Measurements from ENCODE around the gene AARS2. TPM values are rescaled to one million over a fixed set of nuclear protein-coding genes. Genes with fewer than 3 reads are reported as not detected.

AARS2 gene
- total RNA-seq, 4 donors from 2014 or later = 6.1 to 9.4 (median 6.9) TPM

DNA sequence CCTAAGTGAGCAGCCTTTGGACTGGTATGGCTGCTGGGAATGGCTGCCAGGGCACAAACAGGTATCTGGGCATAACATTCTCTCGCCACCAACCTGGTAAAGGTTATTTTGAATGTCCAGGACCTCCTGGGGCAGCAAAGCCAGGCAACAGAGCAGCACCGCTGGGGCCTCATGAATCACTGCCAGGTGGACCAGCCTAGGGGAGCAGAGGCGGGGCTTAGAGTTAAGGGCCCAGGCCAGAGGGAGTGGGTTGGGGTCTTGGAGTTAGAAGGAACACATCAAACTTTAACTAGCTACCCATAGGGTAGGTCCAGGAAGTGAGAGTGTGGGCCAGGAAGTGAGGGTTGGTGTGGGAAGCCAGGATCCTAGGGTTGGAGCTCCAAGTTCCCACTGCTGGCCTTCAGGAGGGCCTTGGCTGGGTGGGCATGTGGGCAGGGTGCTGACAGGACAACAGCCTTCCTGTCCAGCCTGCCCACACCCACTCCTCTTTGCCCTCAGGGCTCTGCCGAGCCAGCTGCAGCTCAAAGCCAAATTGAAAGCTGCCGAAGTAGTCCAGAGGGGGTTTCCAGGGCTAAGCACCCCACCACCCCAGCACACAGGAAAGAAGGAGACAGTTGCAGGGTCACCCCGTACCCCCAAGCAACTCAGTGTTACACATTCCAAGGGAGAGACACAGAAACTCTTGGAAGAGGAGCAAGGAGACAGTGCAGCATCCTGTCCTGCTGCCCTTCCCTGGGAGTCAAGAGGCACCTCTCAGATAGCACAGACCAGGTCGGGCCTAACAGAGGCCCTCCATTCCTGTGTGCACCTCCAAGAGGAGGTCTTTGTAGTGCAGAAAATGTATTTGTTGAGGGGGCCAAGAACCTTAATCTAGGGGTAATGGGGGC, 50.4 kb downstream of the AARS2 start:
- Histone ChIP-seq H3K4me3 (peak overlapping the region in 1 of 2 donors; percentile 87), H3K36me3 (peaks cover 0 to 25% of the 10 kb centered on the region in 2 donors), H3K27me3 (no peaks in the 10 kb centered on the region), H3K4me1 (peaks cover 4 to 42% (median 33%) of the 10 kb centered on the region in 3 donors), H3K9me3 (no peaks in the 10 kb centered on the region), H3K27ac (peak overlapping the region in 1 of 4 donors; percentile 16)
- TF ChIP-seq POLR2A (IDR thresholded peaks at IDR 0.05) (no peak), POLR2AphosphoS5 (IDR thresholded peaks at IDR 0.05) (no peak), EP300 (IDR thresholded peaks at IDR 0.05) (no peak)
- TF ChIP-seq, protein P1, sequence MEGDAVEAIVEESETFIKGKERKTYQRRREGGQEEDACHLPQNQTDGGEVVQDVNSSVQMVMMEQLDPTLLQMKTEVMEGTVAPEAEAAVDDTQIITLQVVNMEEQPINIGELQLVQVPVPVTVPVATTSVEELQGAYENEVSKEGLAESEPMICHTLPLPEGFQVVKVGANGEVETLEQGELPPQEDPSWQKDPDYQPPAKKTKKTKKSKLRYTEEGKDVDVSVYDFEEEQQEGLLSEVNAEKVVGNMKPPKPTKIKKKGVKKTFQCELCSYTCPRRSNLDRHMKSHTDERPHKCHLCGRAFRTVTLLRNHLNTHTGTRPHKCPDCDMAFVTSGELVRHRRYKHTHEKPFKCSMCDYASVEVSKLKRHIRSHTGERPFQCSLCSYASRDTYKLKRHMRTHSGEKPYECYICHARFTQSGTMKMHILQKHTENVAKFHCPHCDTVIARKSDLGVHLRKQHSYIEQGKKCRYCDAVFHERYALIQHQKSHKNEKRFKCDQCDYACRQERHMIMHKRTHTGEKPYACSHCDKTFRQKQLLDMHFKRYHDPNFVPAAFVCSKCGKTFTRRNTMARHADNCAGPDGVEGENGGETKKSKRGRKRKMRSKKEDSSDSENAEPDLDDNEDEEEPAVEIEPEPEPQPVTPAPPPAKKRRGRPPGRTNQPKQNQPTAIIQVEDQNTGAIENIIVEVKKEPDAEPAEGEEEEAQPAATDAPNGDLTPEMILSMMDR (IDR thresholded peaks at IDR 0.05) = no peak
- no peak for ATAC-seq
- 72% methylated on average over 2 of the region's 7 CpGs; no CpG with 5 or more reads in 1 of the 2 donors for WGBS, 2 donors (ENCODE audit: low coverage in 1 of 2)

DNA sequence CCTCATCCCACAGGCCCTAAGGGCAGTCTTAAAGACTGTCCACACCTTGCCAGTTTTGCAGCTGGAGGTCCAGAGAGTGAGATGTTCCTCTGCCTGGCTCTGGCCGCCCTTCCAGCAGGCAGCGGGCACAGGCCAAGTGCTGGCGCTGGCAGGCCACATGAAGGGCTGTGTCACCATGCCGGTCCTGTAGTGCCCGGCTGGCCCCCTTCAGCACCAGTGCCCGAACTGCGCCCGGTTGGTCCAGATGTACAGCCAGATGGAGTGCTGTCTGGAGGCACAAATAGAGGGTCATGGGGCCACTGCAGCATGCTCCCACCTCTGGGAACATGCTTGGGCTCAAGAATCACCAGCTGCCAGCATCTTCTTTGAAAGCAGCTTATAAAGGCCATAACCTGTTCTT, 51.6 kb downstream of the AARS2 start:
- ATAC-seq = no peak
- Histone ChIP-seq H3K36me3 (peaks cover 0 to 25% of the 10 kb centered on the region in 2 donors), H3K4me1 (peaks cover 4 to 48% (median 34%) of the 10 kb centered on the region in 3 donors), H3K9me3 (no peaks in the 10 kb centered on the region), H3K27ac (no peak overlapping the region), H3K27me3 (no peaks in the 10 kb centered on the region), H3K4me3 (no peak overlapping the region)
- TF ChIP-seq, protein P1 (IDR thresholded peaks at IDR 0.05) = no peak
- TF ChIP-seq POLR2A (IDR thresholded peaks at IDR 0.05) (no peak), POLR2AphosphoS5 (IDR thresholded peaks at IDR 0.05) (no peak), EP300 (IDR thresholded peaks at IDR 0.05) (no peak)
- no CpG with 5 or more reads among the region's 8 CpGs for WGBS, 2 donors (ENCODE audit: low coverage in 1 of 2)

DNA sequence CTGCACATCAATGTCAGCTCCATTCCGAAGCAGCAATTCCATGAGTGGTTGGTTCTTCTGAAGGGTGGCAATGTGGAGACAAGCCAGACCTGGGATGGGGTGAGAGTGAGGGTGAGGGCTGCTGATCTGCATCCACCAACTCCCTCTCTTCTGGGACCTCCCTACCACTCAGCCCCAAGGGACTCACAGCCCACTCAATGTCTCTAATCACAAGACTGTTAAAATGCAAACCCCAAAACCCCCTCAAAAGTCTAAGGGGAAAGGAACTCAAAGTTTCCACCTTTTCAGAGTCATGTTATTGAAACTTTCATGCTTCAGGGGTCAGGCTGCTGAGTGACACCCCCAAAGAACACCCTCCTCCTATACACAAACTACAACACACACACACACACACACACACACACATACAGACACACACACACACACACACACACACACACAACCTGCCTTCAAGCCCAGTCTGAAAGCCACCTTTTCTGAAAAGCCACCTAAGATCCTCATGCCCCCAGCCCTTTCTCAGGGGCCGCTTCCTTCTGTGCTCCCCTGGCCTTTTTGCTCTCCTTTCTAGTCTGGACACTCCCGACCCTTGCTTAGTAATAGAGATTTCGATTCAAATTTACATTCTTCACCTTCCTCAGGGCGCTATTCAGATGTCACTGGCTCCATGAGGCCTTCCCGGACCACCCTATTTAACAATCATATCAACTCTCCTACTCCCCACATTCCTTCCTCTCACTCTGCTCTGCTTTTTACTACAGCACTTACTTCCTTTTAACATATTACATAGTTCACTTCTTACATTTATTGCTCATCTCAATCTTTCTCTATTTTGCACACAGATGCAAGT, 52.5 kb downstream of the AARS2 start:
- H3K27me3 ChIP-seq = no peaks in the 10 kb centered on the region
- no peak overlapping the region for H3K27ac ChIP-seq
- no peak overlapping the region for H3K4me3 ChIP-seq
- peaks cover 0 to 29% of the 10 kb centered on the region in 2 donors for H3K36me3 ChIP-seq
- 90% methylated on average over 2 to 5 of the region's 6 CpGs for WGBS, 2 donors (ENCODE audit: low coverage in 1 of 2)
- ATAC-seq = no peak
- H3K4me1 ChIP-seq = peaks cover 4 to 57% (median 41%) of the 10 kb centered on the region in 3 donors
- no peak for TF ChIP-seq POLR2A (IDR thresholded peaks at IDR 0.05)
- TF ChIP-seq POLR2AphosphoS5 (IDR thresholded peaks at IDR 0.05) = no peak
- TF ChIP-seq, protein P1 (IDR thresholded peaks at IDR 0.05) = no peak
- no peak for TF ChIP-seq EP300 (IDR thresholded peaks at IDR 0.05)
- H3K9me3 ChIP-seq = no peaks in the 10 kb centered on the region

DNA sequence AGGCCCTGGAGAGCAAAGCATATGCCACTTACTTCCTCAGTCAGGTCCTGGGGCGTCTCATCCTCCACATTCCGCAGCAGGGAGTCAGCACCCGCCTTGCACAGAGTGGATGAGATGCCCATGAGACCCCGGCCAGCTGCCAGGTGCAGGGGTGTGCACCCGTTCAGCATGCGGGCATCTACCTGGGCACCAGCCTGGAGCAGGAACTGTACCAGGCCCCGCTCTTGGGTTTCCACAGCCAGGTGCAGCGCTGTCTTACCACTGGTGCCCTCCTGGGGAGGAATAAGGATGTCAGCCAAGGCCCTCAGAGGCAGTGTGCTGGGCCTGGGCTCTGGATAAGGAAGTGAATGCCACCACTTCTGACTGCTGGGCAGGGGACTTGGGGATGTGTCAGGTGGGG, 53.1 kb downstream of the AARS2 start:
- 100% methylated on average over 1 of the region's 8 CpGs; no CpG with 5 or more reads in 1 of the 2 donors for WGBS, 2 donors (ENCODE audit: low coverage in 1 of 2)
- TF ChIP-seq EP300 (IDR thresholded peaks at IDR 0.05) (no peak), POLR2A (IDR thresholded peaks at IDR 0.05) (no peak), POLR2AphosphoS5 (IDR thresholded peaks at IDR 0.05) (no peak)
- TF ChIP-seq, protein P1 (IDR thresholded peaks at IDR 0.05) = no peak
- H3K27ac ChIP-seq = no peak overlapping the region
- ATAC-seq = no peak
- peaks cover 0 to 36% of the 10 kb centered on the region in 2 donors for H3K36me3 ChIP-seq
- H3K4me3 ChIP-seq = no peak overlapping the region
- peaks cover 4 to 61% (median 41%) of the 10 kb centered on the region in 3 donors for H3K4me1 ChIP-seq
- no peaks in the 10 kb centered on the region for H3K27me3 ChIP-seq
- no peaks in the 10 kb centered on the region for H3K9me3 ChIP-seq

All from gastroesophageal sphincter (tissue), 4 donors.